OCI-LY3 (cell line): ENCODE data around the gene C1QL2.

ENCODE experiments used
- H2AFZ ChIP-seq: fragments of 200-600, 300-600 bp; shearing (Covaris generic); 2 replicates; pipeline ENCODE4 v1.6.0; 2014; ENCODE audit warnings: antibody characterized with exemption, low read depth, low read length
- H3K27ac ChIP-seq: fragments of 200-600, 300-600 bp; sonication (generic); 2 replicates; pipeline ENCODE4 v1.5.1; 2014; ENCODE audit warnings: mild to moderate bottlenecking, low read length, moderate library complexity, mixed read lengths
- H3K27me3 ChIP-seq: fragments of 200-600, 300-600 bp; sonication (generic); 2 replicates; pipeline ENCODE4 v1.6.1; 2014; ENCODE audit warnings: low read depth, low read length, mixed read lengths
- H3K36me3 ChIP-seq: fragments of 200-600, 300-600 bp; sonication (generic); replicated peaks from 2 replicates; pipeline ENCODE3; 2014; ENCODE audit warnings: low read depth, low read length, mixed read lengths
- H3K4me1 ChIP-seq: fragments of 300-600, 200-600 bp; sonication (generic); 2 replicates; pipeline ENCODE4 v1.6.1; 2014; ENCODE audit warnings: low read length, mixed read lengths
- H3K4me2 ChIP-seq: fragments of 200-600, 300-600 bp; sonication (generic); 2 replicates; pipeline ENCODE4 v1.6.1; 2014; ENCODE audit warnings: low read length, mixed read lengths
- H3K4me3 ChIP-seq: fragments of 300-600, 200-600 bp; sonication (generic); 2 replicates; pipeline ENCODE4 v1.5.1; 2014; ENCODE audit warnings: antibody characterized with exemption, mild to moderate bottlenecking, low read length, moderate library complexity
- H3K79me2 ChIP-seq: fragments of 300-600, 200-600 bp; shearing (Covaris generic); 2 replicates; pipeline ENCODE4 v1.6.1; 2014; ENCODE audit warnings: mild to moderate bottlenecking, low read length, mixed read lengths
- H3K9ac ChIP-seq: fragments of 300-600, 200-600 bp; shearing (Covaris generic); 2 replicates; pipeline ENCODE4 v1.6.0; 2014; ENCODE audit warnings: mild to moderate bottlenecking, low read length, moderate library complexity
- H3K9me3 ChIP-seq: fragments of 200-600, 300-600 bp; shearing (Covaris generic); 2 replicates; pipeline ENCODE4 v1.6.1; 2014; ENCODE audit warnings: low read length, mixed read lengths; ENCODE audit not compliant: insufficient read depth
- H4K20me1 ChIP-seq: fragments of 200-600, 300-600 bp; sonication (generic); 2 replicates; pipeline ENCODE4 v1.6.1; 2016; ENCODE audit warnings: low read length, mixed read lengths; ENCODE audit not compliant: insufficient read depth
- CTCF ChIP-seq: fragments of 200-600, 300-600 bp; sonication (generic); IDR thresholded peaks from 2 replicates; pipeline ENCODE4 v1.5.1; 2014; ENCODE audit warnings: antibody characterized with exemption, low read length, low read depth
- EZH2phosphoT487 ChIP-seq: fragments of 200-600 bp; shearing (Covaris generic); IDR thresholded peaks from 2 replicates; pipeline ENCODE4 v1.6.1; 2018; ENCODE audit warnings: antibody characterized with exemption, mixed run types, low read depth

C1QL2 gene

GRCh38 chr2:119126650-119127049, 31.9 kb downstream of the C1QL2 start:
- Histone ChIP-seq H3K4me3 (no peak overlapping the region), H3K27ac (no peak overlapping the region), H3K4me2 (no peak overlapping the region), H2AFZ (no peak overlapping the region), H3K36me3 (no peaks in the 10 kb centered on the region), H3K27me3 (peaks cover 11% of the 10 kb centered on the region; the same call in 1 of the 2 replicates), H3K79me2 (no peaks in the 10 kb centered on the region), H3K9ac (no peak overlapping the region), H3K4me1 (no peaks in the 10 kb centered on the region), H3K9me3 (no peaks in the 10 kb centered on the region), H4K20me1 (no peaks in the 10 kb centered on the region)
- TF ChIP-seq CTCF = peak; percentile 46
- TF ChIP-seq EZH2phosphoT487 = no peak

- Histone ChIP-seq H3K4me1 (no peaks in the 10 kb centered on the region), H3K9me3 (no peaks in the 10 kb centered on the region), H3K79me2 (no peaks in the 10 kb centered on the region), H3K4me3 (no peak overlapping the region), H3K9ac (no peak overlapping the region), H4K20me1 (no peaks in the 10 kb centered on the region), H3K36me3 (no peaks in the 10 kb centered on the region), H3K27ac (no peak overlapping the region), H3K27me3 (peaks cover 9% of the 10 kb centered on the region; the same call in 1 of the 2 replicates), H2AFZ (no peak overlapping the region), H3K4me2 (no peak overlapping the region)
- TF ChIP-seq EZH2phosphoT487 (no peak), CTCF (no peak)
These were observed 35.2 kb downstream of the C1QL2 start for GRCh38 chr2:119123389-119123788.

- peaks cover 9% of the 10 kb centered on the region; the same call in 1 of the 2 replicates for H3K27me3 ChIP-seq
- H2AFZ ChIP-seq = no peak overlapping the region
- no peak overlapping the region for H3K9ac ChIP-seq
- H4K20me1 ChIP-seq = no peaks in the 10 kb centered on the region
- H3K36me3 ChIP-seq = no peaks in the 10 kb centered on the region
- no peak overlapping the region for H3K4me3 ChIP-seq
- H3K4me1 ChIP-seq = no peaks in the 10 kb centered on the region
- no peaks in the 10 kb centered on the region for H3K79me2 ChIP-seq
- H3K4me2 ChIP-seq = no peak overlapping the region
- no peak for TF ChIP-seq EZH2phosphoT487
- no peak for TF ChIP-seq CTCF
- no peak overlapping the region for H3K27ac ChIP-seq
- no peaks in the 10 kb centered on the region for H3K9me3 ChIP-seq
These were observed 35.9 kb downstream of the C1QL2 start for GRCh38 chr2:119122663-119123062.

GRCh38 chr2:119119999-119120756, 38.4 kb downstream of the C1QL2 start:
- Histone ChIP-seq H3K4me2 (no peak overlapping the region), H3K9me3 (no peaks in the 10 kb centered on the region), H2AFZ (no peak overlapping the region), H3K9ac (no peak overlapping the region), H4K20me1 (no peaks in the 10 kb centered on the region), H3K79me2 (no peaks in the 10 kb centered on the region), H3K36me3 (no peaks in the 10 kb centered on the region), H3K4me1 (no peaks in the 10 kb centered on the region), H3K4me3 (no peak overlapping the region), H3K27me3 (peaks cover 9% of the 10 kb centered on the region; the same call in 1 of the 2 replicates), H3K27ac (no peak overlapping the region)
- no peak for TF ChIP-seq CTCF
- TF ChIP-seq EZH2phosphoT487 = no peak
